B cell (primary cell): Measurements from ENCODE around the gene RNF220. TPM values are rescaled to one million over a fixed set of nuclear protein-coding genes. Genes with fewer than 3 reads are reported as not detected.

ENCODE experiments used
- ATAC-seq: fragments of 200-7000 bp; cut with Tn5 transposase; one replicate; pipeline ENCODE4 v1.10.0; 2021; ENCODE audit warnings: low read depth, mild to moderate bottlenecking, moderate number of reproducible peaks, moderate library complexity
- CTCF ChIA-PET: fragments of 350-600 bp; sonication (Branson Sonifier 250); formaldehyde crosslinking; loops from one replicate; lab custom pipeline; 2021; ENCODE audit warnings: antibody characterized with exemption, inconsistent platforms; lab: Charles Lee
- POLR2A ChIA-PET: fragments of 350-600 bp; sonication (Branson Sonifier 250); formaldehyde crosslinking; loops from one replicate; lab custom pipeline; 2021; ENCODE audit warnings: antibody characterized with exemption; lab: Charles Lee
- DNase-seq: peaks from one replicate; pipeline ENCODE4 v3.0.0; 2013
- H2AFZ ChIP-seq: 2 replicates; pipeline ENCODE4 v1.6.1; 2012; ENCODE audit warnings: mild to moderate bottlenecking, low read depth, low read length; ENCODE audit not compliant: insufficient read depth, poor library complexity, severe bottlenecking
- H3K27ac ChIP-seq, 2 donors: 1 replicate in 1 of 2; 2 replicates in 1 of 2; pipeline ENCODE4 v1.5.1; 2012 to 2013; ENCODE audit warnings: low read length in 2 of 2, mild to moderate bottlenecking in 2 of 2, moderate library complexity in 1 of 2
- H3K27me3 ChIP-seq, 4 experiments: fragments of 200-600 bp in 1 of 4; sonication (generic) in 1 of 4; replicated peaks in 1 of 4; 1 replicate in 2 of 4; 2 replicates in 2 of 4; pipeline versions ENCODE4 v1.6.1 to v1.7.0; 2013 to 2016; ENCODE audit warnings: low read length in 3 of 4, mild to moderate bottlenecking in 2 of 4, mixed read lengths in 1 of 4, moderate library complexity in 1 of 4; ENCODE audit not compliant: insufficient read depth in 4 of 4, control insufficient read depth in 3 of 4; ENCODE audit errors: control extremely low read depth in 1 of 4
- H3K36me3 ChIP-seq, 2 experiments: replicated peaks in 1 of 2; 1 replicate in 1 of 2; 2 replicates in 1 of 2; pipeline versions ENCODE4 v1.6.1 to v1.7.1; 2013; ENCODE audit warnings: low read length in 1 of 2; ENCODE audit not compliant: insufficient read depth in 2 of 2, control insufficient read depth in 1 of 2; ENCODE audit errors: control extremely low read depth in 1 of 2, extremely low read depth in 1 of 2
- H3K4me1 ChIP-seq, 2 donors: fragments of 200-600 bp in 1 of 2; sonication (generic) in 1 of 2; 1 replicate in 1 of 2; 2 replicates in 1 of 2; pipeline versions ENCODE4 v1.5.1 to v1.6.1; 2013 to 2017; ENCODE audit warnings: low read length in 2 of 2; ENCODE audit not compliant: control insufficient read depth in 2 of 2, insufficient read depth in 2 of 2
- H3K4me2 ChIP-seq: replicated peaks from 2 replicates; pipeline ENCODE3; 2012; ENCODE audit warnings: mild to moderate bottlenecking, low read depth, low read length; ENCODE audit not compliant: poor library complexity, severe bottlenecking
- H3K4me3 ChIP-seq, 5 experiments: fragments of 200-600 bp in 1 of 5; sonication (generic) in 1 of 5; 1 replicate in 3 of 5; 2 replicates in 2 of 5; pipeline versions ENCODE4 v1.5.1 to v1.7.0; 2011 to 2016; ENCODE audit warnings: low read length in 4 of 5, mild to moderate bottlenecking in 4 of 5, low read depth in 2 of 5, control low read depth in 1 of 5, moderate library complexity in 1 of 5; ENCODE audit not compliant: insufficient read depth in 1 of 5; ENCODE audit errors: control extremely low read depth in 1 of 5, extremely low read depth in 1 of 5
- H3K79me2 ChIP-seq: fragments of 200-600 bp; sonication (generic); one replicate; pipeline ENCODE4 v1.6.0; 2016; ENCODE audit warnings: low read length; ENCODE audit not compliant: control insufficient read depth, insufficient read depth
- H3K9ac ChIP-seq: fragments of 200-600 bp; sonication (generic); 2 replicates; pipeline ENCODE4 v1.6.1; 2017; ENCODE audit warnings: mild to moderate bottlenecking, low read length, moderate library complexity
- H3K9me3 ChIP-seq, 3 donors: one replicate each; pipeline versions ENCODE4 v1.6.1 to v1.7.1; 2013; ENCODE audit warnings: low read length in 2 of 3; ENCODE audit not compliant: control insufficient read depth in 2 of 3, insufficient read depth in 1 of 3; ENCODE audit errors: control extremely low read depth in 1 of 3
- H4K20me1 ChIP-seq: 2 replicates; pipeline ENCODE4 v1.6.0; 2012; ENCODE audit warnings: mild to moderate bottlenecking, low read length; ENCODE audit not compliant: insufficient read depth, control insufficient read depth, poor library complexity, severe bottlenecking
- H3K27ac Mint-ChIP-seq: one replicate; pipeline ENCODE4 v1.8.0; 2021; ENCODE audit warnings: mixed read lengths
- H3K27me3 Mint-ChIP-seq: one replicate; pipeline ENCODE4 v1.8.0; 2021; ENCODE audit warnings: mixed read lengths
- H3K4me1 Mint-ChIP-seq: one replicate; pipeline ENCODE4 v1.8.0; 2021; ENCODE audit warnings: mixed read lengths
- H3K4me3 Mint-ChIP-seq: one replicate; pipeline ENCODE4 v1.8.0; 2021; ENCODE audit warnings: mixed read lengths
- H3K9me3 Mint-ChIP-seq: one replicate; pipeline ENCODE4 v1.8.0; 2022; ENCODE audit warnings: mixed read lengths; ENCODE audit not compliant: insufficient read depth
- CTCF ChIP-seq: fragments of 200-600 bp; IDR thresholded peaks from one replicate; pipeline ENCODE4 v1.8.0; 2022; ENCODE audit warnings: antibody characterized with exemption, mild to moderate bottlenecking
- EZH2 ChIP-seq: IDR thresholded peaks from 2 replicates; pipeline ENCODE4 v1.6.1; 2012; ENCODE audit warnings: borderline replicate concordance, low read depth, mild to moderate bottlenecking, moderate library complexity, low read length; ENCODE audit not compliant: insufficient read depth, poor library complexity, severe bottlenecking
- WGBS: methylation state at CpG from one replicate; pipeline ENCODE4 v1.1.5; 2013; ENCODE audit warnings: missing lambda C conversion rate; ENCODE audit not compliant: insufficient coverage; 5-methylcytosine and 5-hydroxymethylcytosine counted together
- intact Hi-C: fragments of 100-400 bp; cut with micrococcal nuclease; formaldehyde crosslinking; loops from one replicate; pipeline ENCODE4 v1.10.0; 2022
- polyA plus RNA-seq: library from polyadenylated mRNA; depleted of rRNA; stranded (reverse); fragments of >200 nt; gene quantifications from 2 replicates; pipeline ENCODE4 v1.2.3, GENCODE V29; 2012
- total RNA-seq, 2 donors: library from RNA; stranded (reverse); fragments of 120-200 nt in 1 of 2; gene quantifications; 1 replicate in 1 of 2; 2 replicates in 1 of 2; pipeline versions ENCODE4 v1.2.3 to v1.2.4, GENCODE V29; 2013 to 2022

RNF220 gene
- total and polyA plus RNA-seq, 2 donors (not counting 1 experiment from before 2014, with no cell fraction given), result 115 to 141 TPM

DNA sequence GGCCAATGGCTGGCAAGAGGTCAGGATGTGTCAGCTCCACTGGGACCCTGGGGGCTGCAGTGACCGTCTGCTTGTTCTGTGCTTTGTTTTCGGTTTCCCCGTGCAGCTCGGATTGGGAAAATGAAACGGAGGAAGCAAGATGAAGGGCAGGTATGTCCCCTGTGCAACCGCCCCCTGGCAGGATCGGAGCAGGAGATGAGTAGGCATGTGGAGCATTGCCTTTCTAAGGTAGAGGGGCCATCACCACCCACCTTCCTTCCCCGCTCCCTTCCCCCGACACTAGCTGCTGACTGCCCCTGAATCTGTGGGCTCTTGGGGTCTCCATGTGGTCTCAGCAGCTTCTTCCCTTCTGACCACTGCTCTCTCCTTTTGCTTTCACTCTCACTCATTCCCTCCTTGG, 230.4 kb downstream of the RNF220 start:
- peaks cover 18 to 23% of the 10 kb centered on the region in 2 donors for H3K4me1 ChIP-seq
- H3K4me3 ChIP-seq, result no peak overlapping the region
- H3K79me2 ChIP-seq, result peaks cover 14% of the 10 kb centered on the region
- CTCF ChIA-PET, result interaction anchor here (4.1 kb wide), 1 partner anchor 16 kb away, joined by 39 read pairs; no protein-coding TSS in a partner anchor
- H4K20me1 ChIP-seq, result peaks cover 60% of the 10 kb centered on the region
- 95% methylated on average over 8 of the region's 9 CpGs for WGBS
- H3K27ac Mint-ChIP-seq, result no peak overlapping the region
- no peak overlapping the region for H3K9ac ChIP-seq
- peaks cover 0 to 4% (median 0%) of the 10 kb centered on the region in 3 donors for H3K9me3 ChIP-seq
- no peak overlapping the region for H3K27ac ChIP-seq
- no peak for DNase-seq
- H3K9me3 Mint-ChIP-seq, result no peaks in the 10 kb centered on the region
- H3K27me3 ChIP-seq, result no peaks in the 10 kb centered on the region
- H3K4me2 ChIP-seq, result no peak overlapping the region
- H2AFZ ChIP-seq, result no peak overlapping the region
- ATAC-seq, result no peak
- TF ChIP-seq CTCF (no peak), EZH2 (no peak)
- no peaks in the 10 kb centered on the region for H3K27me3 Mint-ChIP-seq
- POLR2A ChIA-PET, result no interaction called here
- peaks cover 9 to 78% of the 10 kb centered on the region in 2 experiments for H3K36me3 ChIP-seq
- peaks cover 44% of the 10 kb centered on the region for H3K4me1 Mint-ChIP-seq
- intact Hi-C loops, result no loop called here
- H3K4me3 Mint-ChIP-seq, result no peak overlapping the region

- Histone ChIP-seq H3K79me2 (peaks cover 14% of the 10 kb centered on the region), H3K27me3 (no peaks in the 10 kb centered on the region), H4K20me1 (peaks cover 66% of the 10 kb centered on the region), H3K36me3 (peaks cover 9 to 85% of the 10 kb centered on the region in 2 experiments), H3K27ac (no peak overlapping the region), H3K9ac (no peak overlapping the region), H3K9me3 (peaks cover 0 to 4% (median 0%) of the 10 kb centered on the region in 3 donors), H2AFZ (no peak overlapping the region), H3K4me1 (peaks cover 16 to 18% of the 10 kb centered on the region in 2 donors), H3K4me3 (no peak overlapping the region), H3K4me2 (no peak overlapping the region)
- Mint-ChIP-seq H3K27me3 (no peaks in the 10 kb centered on the region), H3K9me3 (no peaks in the 10 kb centered on the region), H3K4me3 (no peak overlapping the region), H3K4me1 (peaks cover 37% of the 10 kb centered on the region), H3K27ac (no peak overlapping the region)
- POLR2A ChIA-PET, result no interaction called here
- intact Hi-C loops, result no loop called here
- ATAC-seq, result no peak
- 99% methylated on average over 11 of the region's 14 CpGs for WGBS
- DNase-seq, result no peak
- CTCF ChIA-PET, result interaction anchor here (1.1 to 1.4 kb wide), 3 partner anchors 10 to 19 kb away, joined by 3 to 9 read pairs (median 3); no protein-coding TSS in a partner anchor
- TF ChIP-seq CTCF, result no peak
- no peak for TF ChIP-seq EZH2
Observed at GRCh38 chr1:44636083-44636687, 231.1 kb downstream of the RNF220 start.
